H54 (cell line): Measurements from ENCODE around the gene ARRDC1.

Source experiments
- DNase-seq: peaks from one replicate; pipeline ENCODE4 v3.0.0; 2011; ENCODE audit warnings: low spot score, mixed read lengths; ENCODE audit not compliant: insufficient read length
- FAIRE-seq: peaks from 3 replicates; lab custom pipeline; 2011; peaks lifted over from hg19 to GRCh38; lab: Jason Lieb, UNC
- POLR2A ChIP-seq: IDR thresholded peaks from 2 replicates; pipeline ENCODE4 v1.6.1; 2011; ENCODE audit warnings: low read depth, mild to moderate bottlenecking, low read length

The ARRDC1 gene

GRCh38 chr9:137630679-137631078, 25.2 kb downstream of the ARRDC1 start:
- no peak for TF ChIP-seq POLR2A
- no peak for DNase-seq
- no peak for FAIRE-seq

GRCh38 chr9:137631345-137632229, 26.1 kb downstream of the ARRDC1 start:
- no peak for TF ChIP-seq POLR2A
- no peak for FAIRE-seq
- DNase-seq = no peak

- FAIRE-seq (no peak), DNase-seq (no peak)
- no peak for TF ChIP-seq POLR2A
Measured at GRCh38 chr9:137632230-137633161, 27.0 kb downstream of the ARRDC1 start.

- FAIRE-seq (no peak), DNase-seq (no peak)
- no peak for TF ChIP-seq POLR2A
Measured at GRCh38 chr9:137634016-137634415, 28.5 kb downstream of the ARRDC1 start.

GRCh38 chr9:137638680-137639079, 33.2 kb downstream of the ARRDC1 start:
- DNase-seq (no peak), FAIRE-seq (no peak)
- TF ChIP-seq POLR2A = no peak

GRCh38 chr9:137639303-137640051, 34.0 kb downstream of the ARRDC1 start:
- FAIRE-seq = no peak
- DNase-seq = no peak
- no peak for TF ChIP-seq POLR2A

- no peak for TF ChIP-seq POLR2A
- DNase-seq = no peak
- no peak for FAIRE-seq
Measured at GRCh38 chr9:137640862-137641261, 35.4 kb downstream of the ARRDC1 start.

- TF ChIP-seq POLR2A = no peak
- FAIRE-seq (no peak), DNase-seq (no peak)
Measured at GRCh38 chr9:137642118-137642601, 36.7 kb downstream of the ARRDC1 start.

- FAIRE-seq (no peak), DNase-seq (no peak)
- no peak for TF ChIP-seq POLR2A
Measured at GRCh38 chr9:137642892-137643291, 37.4 kb downstream of the ARRDC1 start.

- no peak for TF ChIP-seq POLR2A
- FAIRE-seq (no peak), DNase-seq (no peak)
Measured at GRCh38 chr9:137643921-137644320, 38.4 kb downstream of the ARRDC1 start.

- FAIRE-seq (no peak), DNase-seq (no peak)
- no peak for TF ChIP-seq POLR2A
Measured at GRCh38 chr9:137645211-137645610, 39.7 kb downstream of the ARRDC1 start.

- TF ChIP-seq POLR2A = no peak
- no peak for DNase-seq
- FAIRE-seq = no peak
Measured at GRCh38 chr9:137646341-137646740, 40.9 kb downstream of the ARRDC1 start.

- no peak for TF ChIP-seq POLR2A
- FAIRE-seq = no peak
- DNase-seq = no peak
Measured at GRCh38 chr9:137647096-137647714, 41.7 kb downstream of the ARRDC1 start.

GRCh38 chr9:137648396-137648795, 42.9 kb downstream of the ARRDC1 start:
- FAIRE-seq = no peak
- no peak for TF ChIP-seq POLR2A

More at GRCh38 chr9:137648396-137648795, 42.9 kb downstream of the ARRDC1 start:
- DNase-seq = no peak
